ENCODE data around the gene CARF.

DNA sequence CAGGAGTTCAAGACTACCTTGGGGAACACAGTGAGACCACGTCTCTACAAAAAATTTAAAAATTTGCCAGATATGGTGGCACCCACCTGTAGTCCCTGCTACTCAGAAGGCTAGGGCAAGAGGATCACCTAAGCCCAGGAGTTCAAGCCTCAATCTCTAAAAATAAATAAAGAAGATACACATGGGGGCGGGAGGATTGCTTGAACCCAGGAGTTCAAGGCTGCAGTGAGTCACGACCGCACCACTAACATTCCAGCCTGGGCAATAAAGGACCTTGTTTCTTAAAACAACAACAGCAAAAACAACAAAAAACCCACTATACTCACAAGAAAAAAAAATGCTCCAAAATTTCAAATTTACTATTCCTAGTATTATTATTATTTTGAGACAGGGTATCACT is 30.5 kb upstream of the CARF start:
- TF ChIP-seq, protein P1, sequence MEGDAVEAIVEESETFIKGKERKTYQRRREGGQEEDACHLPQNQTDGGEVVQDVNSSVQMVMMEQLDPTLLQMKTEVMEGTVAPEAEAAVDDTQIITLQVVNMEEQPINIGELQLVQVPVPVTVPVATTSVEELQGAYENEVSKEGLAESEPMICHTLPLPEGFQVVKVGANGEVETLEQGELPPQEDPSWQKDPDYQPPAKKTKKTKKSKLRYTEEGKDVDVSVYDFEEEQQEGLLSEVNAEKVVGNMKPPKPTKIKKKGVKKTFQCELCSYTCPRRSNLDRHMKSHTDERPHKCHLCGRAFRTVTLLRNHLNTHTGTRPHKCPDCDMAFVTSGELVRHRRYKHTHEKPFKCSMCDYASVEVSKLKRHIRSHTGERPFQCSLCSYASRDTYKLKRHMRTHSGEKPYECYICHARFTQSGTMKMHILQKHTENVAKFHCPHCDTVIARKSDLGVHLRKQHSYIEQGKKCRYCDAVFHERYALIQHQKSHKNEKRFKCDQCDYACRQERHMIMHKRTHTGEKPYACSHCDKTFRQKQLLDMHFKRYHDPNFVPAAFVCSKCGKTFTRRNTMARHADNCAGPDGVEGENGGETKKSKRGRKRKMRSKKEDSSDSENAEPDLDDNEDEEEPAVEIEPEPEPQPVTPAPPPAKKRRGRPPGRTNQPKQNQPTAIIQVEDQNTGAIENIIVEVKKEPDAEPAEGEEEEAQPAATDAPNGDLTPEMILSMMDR (IDR thresholded peaks at IDR 0.05) = no peak
- no peak for TF ChIP-seq EZH2 (IDR thresholded peaks at IDR 0.05; ENCODE audit: borderline replicate concordance, insufficient read depth, low read depth, low read length, poor library complexity, severe bottlenecking)
